Measurements from ENCODE around the gene EMC6.

Gene EMC6

DNA sequence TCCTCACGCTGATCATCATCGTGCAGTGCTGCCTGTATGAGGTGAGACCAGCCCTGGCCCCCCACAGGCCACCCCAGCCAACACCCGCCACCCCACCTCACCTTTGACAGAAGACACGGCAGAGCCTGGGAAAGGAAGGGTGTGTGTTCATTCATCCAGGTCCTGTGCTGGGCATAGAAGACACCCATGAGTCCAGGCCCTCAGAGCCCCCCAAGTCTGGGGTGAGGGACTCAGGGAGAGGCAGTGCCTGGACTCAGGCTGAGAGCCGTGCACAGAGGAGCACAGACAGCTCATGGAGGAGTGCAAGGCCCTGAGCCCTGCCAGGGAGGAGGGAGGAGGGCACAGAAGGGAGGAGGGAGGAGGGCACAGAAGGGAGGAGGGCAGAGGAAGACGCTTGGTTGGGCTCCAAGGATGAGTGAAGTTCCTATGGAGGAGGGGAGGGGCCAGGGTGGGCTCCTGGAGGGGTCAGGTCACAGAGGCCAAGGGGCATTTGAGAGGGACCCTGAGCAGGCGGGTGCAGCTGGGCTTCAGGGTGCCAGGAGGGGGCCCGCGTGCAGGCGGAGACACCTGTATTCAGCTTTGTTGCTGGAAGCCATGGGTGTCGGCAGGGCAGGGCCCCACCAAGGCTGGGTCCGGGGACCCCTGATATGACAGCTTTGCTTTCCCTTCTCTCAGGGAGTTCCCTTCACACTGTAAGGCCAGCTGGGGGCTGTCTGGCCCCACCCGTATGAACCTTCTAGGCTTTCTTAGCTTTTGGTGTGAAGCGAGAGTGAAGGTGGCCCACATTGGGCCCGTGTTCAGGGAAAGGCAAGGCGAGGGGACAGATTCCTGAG, 11.6 kb upstream of the EMC6 start:
- no peak for DNase-seq

DNA sequence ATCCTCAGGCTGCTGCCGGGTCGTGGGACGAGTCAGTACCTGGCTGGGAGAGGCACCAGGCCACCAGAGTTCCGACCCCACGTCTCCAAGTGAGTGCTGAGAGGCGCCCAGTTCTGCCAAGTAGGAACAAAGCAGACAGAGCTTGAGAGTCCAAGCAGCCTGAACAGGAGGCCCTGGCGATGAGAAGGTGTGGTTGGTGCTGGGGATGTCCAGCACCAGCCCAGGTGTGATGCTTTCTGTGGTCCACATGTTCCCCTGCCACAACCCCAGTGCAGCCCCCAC, 11.1 kb upstream of the EMC6 start:
- DNase-seq = no peak

DNA sequence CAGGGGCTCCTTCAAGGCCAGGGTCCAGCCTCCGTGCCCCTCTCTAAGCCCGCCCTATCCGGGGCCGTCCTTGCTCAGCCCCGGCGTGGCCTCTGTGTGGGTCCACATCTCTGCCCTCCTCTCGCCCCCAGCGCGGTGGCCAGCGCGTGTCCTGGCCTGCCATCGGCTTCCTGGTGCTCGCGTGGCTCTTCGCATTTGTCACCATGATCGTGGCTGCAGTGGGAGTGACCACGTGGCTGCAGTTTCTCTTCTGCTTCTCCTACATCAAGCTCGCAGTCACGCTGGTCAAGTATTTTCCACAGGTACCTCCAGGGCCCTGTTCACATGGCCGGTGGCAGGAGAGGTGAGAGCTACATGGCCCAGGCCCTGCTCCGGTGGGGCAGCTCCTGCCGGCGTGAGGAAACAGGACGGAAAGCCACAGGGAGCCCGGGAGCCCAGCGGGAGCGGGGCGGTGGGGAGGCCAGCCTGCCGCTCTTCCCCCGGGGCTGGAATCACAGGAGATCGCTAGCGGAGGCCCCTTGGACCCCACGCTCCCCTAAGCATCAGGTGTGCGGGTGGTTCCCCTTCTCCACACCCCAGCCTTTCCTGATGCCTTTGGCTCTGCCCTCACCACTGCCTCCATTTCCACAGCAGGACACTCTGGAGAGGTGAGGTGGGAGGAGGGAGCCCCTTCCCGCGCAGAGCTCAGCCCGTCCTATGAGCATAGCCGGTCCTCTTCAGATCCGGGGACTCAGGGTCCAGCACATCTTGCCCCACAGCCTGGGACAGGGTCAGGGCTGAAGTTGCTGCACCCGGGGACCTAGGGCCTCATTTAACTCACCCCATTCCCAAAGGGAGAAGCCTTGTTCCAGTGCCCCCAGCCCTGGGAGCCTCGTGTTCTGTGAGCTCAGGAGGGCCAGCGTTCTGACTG, 10.5 kb upstream of the EMC6 start:
- no peak for DNase-seq

DNA sequence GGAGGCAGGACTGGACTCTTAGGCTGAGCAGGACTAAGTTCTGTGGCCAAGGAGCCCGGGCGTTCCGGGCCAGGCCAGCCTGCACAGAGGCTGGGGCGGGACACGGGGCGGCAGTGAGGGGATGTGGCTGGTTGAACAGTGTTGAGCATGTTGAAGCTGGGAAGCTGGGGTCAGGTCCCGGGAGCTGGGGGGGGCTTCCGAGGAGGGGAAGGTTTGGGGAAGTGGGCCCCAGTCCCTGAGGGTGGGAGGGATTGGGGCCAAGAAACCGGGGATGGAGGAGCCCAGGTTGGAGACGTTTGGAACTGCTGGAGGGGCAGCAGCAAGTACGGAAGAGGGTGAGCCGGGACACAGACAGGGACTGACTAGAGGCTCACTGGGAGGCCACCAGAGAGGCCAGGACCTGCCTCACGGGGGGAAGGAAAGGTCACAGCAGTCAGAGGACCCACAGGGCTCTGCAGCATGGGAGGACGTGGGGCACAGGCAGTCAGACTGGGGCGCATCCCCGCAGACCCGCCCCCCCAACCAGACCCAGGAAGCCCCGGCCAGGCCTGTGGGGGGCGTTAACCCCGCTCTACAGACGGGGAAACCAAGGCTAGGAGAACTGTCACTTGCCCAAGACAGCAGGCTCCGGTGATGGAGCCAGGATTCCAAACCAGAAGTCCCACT, 9.7 kb upstream of the EMC6 start:
- no peak for DNase-seq

DNA sequence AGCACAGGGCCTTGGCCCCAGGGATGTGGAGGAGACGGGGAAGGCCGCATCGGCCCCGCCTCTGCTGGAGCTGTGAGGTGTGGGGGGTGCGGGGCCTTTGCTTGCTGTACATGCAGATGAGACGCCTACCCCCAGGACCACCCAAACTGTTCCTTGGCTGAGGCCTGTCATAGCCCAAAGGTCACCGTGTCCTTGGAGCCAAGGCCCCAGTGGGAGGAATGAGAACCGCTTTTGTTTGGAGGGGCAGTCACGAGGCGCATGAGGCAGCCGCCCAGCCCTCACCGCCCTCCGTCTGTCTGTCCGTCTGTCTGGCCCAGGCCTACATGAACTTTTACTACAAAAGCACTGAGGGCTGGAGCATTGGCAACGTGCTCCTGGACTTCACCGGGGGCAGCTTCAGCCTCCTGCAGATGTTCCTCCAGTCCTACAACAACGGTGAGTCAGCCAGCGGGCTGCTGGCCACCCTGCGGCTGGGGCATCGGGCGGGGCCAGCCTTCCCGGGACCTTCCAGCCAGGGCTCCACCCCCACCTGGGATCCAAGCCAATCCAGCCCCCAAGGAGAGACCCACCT, 9.0 kb upstream of the EMC6 start:
- no peak for DNase-seq

DNA sequence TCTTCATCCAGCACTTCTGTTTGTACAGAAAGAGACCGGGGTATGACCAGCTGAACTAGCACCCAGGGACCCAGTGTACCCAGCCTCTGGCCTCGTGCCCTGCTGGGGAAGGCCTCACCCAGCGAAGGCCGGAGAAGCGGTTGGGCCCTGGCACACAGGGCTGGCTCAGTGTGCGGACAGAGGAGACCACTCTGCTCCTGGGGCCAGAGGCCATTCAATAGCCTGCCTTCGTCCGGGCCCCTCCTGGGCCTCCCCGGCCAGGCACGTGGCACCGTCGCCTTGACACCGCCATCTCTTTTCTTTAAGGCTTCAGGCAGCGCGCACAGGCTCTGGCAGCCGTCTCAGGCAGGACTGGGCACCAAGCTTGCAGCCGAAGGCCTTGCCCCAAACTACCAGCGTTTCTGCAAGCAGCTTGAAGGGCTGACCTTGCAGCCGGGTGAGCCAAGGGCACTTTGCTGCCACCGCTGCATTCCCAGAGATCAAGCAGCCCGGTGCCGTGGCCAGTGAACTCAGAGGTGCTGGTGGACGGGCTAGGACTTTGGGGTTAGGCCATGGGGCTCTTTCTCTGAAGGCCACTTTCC, 8.2 kb upstream of the EMC6 start:
- no peak for DNase-seq

DNA sequence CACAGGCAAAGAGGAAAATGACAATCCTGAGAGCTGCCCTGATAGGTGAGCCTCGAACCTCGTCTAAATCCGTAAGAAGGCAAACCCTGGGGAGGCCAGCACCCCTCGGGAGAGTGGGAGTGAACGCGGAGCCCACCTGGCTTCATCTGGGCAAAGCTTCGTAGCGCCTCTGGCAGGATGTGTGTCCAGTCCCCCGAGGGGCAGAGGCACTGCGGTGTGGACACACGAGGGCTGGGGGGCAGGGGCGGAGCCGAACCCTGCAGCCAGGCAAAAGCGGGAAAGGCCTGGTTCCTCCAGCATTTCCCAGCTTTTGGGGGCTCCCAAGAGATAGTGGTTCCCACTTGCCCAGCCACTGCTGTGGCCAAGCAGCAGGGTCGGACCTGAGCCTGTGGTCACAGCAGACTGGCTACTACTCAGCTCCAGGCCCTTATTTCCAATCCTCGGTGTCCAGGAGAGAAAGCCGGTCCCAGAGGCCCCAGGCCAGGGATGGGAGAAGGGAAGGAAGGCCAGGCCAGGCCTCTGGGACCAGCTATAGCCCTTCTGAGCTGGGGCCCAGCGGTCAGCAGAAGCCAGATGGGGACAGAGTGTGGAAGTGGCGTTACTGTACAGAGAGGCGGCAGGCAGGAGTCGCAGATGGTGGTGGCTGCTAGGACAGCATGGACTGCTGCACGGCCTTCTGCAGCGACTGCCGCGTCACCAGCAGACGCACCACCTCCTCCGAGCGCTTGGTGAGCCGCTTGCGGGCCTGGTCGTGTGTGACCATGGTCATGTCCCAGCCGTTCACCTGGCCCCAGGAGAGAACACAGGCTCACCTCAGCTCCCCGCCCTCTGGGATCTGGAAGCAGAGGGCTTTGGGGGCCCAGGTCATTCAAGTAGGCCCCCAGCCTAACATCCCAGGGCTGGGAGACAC, 5.3 kb upstream of the EMC6 start:
- DNase-seq = no peak

DNA sequence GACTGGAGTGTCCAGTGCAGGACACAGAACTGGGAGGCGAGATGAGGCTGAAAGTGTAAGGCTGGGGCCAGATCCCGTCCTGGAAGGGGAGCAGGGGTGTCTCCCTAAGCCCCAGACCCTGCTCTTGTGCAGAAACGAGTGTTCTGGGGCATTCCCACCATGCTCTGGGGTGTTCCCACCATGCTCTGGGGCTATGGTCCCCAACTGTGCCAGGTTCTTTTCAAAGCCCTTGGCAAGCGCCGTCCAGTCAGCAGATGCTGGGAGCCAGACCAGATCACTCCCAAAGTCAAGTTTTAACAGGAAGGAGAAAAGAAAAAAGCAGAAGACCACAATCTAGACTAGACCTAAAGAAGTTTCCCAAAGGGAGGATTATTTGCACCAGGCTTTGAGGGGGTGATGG, 2.8 kb upstream of the EMC6 start:
- no peak for DNase-seq

DNA sequence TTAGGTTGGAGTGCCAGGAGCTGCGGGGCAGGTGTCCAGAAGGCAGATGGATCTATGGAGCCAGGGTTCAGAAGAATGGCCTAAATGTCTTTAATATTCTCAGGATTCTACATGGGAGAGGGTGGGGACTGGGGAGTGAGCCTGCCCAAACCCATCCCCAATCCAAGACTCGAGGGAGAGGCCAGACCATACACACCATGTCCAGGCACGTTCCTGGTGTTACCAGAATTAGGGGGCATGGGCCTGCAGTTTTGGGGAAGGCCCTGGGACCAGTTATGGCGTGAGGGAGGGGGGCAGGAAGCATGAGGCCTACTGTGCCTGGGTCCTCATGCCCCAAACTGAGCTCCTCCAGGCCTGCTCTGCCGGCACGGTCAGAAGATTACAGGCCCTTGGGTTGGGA, 2.1 kb upstream of the EMC6 start:
- DNase-seq = no peak

DNA sequence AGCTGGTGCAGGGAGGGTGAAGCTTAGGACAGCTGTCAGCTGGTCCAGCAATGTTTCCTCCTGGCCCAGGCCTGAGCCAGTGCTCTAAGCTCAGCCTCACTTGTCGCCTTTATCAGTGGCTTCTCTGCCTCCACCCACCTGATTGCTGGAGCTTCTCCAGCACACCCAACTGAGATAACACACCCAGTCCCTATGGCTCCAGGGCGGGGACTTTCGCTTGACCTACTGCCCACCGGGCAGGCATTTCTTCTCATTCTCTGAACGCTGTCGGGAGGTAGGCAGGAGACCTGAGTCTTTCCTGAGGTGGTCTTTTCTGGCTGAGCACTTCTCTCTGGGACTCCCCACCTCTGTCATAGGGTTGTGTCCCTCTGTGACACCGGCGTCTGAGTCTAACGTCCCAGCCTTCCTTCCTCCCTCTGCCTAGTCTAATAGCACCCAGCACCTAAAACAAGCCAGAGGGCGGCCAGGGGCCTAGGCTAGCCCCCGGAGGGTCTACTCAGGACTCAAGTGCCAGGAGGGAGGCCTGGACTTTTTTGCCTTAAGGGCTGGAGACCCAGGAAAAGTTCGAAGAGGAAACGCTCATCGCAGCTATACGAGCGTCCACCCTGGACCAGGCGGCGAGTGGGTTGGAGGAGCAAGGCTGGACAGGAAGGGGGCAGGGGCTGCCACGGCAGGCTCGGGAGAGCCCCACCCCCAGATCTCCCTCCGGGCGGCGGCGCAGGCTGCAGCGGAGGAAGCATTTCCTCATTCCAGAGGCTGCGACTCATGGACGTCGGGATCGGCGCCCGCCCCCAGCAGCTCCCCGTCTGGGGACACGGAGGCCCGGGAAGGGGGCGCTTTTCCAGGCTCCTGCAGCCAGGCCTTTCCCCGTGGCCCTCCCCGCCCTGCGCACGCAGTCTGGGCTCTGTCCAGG, 990 bp upstream of the EMC6 start:
- DNase-seq = no peak

DNA sequence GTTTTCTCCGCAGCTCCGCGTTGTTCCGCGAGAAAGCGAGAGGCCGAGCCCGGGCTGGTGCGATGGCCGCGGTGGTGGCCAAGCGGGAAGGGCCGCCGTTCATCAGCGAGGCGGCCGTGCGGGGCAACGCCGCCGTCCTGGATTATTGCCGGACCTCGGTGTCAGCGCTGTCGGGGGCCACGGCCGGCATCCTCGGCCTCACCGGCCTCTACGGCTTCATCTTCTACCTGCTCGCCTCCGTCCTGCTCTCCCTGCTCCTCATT, 404 bp downstream of the EMC6 start:
- no peak for DNase-seq

DNA sequence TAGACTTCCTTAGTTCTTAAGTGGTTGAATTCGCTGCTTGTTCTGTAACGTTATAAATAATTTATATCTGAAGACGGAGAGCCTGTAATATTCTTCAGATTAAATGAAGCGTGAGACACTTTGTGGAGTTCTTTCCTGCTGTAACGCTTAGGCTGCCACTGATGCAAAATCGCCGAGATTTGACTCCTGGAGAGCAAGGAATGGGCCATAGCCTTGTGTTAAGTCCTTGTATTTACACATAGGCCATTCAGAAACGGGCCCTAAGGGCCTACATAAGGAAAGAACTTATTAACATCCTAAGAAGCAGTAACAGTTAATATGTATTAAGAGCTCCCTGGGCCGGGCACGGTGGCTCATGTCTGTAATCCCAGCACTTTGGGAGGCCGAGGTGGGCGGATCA, 936 bp downstream of the EMC6 start:
- no peak for DNase-seq

DNA sequence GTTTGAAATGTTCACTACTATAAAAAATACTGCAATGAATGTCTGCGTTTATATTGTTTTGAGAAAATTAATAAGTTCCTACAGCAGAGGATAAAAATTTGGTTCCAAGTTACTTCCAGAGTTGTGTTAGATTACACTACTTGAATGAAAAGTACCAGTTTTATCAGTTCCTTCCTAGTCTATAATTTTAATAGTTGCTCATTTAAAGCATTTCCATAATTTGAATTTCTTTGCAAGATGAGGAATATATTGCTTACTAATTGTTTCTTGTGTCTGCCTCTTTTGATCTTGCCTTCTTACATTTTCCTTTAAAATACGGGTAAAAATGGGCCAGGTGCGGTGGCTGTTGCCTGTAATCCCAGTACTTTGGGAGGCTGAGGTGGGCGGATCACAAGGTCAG, 4.0 kb downstream of the EMC6 start:
- DNase-seq = no peak

DNA sequence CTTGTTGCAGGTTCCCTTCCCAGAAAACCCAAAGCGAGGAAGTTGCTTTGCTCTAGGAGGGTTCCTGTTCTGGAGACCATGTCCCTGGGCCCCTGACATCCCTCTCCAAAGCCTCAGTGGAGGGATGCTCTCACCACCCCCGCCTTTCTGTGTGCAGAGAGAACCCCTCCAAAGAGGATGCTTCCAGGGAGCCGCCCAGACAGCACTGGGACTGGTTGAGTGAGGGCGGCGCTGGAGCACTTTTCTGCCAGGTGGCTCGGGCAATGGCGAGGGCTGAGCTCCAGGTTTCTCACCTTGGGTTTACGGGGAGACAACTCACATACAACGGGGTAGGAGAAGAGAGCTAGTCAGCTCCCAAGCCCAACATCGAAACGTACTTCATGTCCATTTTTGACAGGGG, 7.3 kb downstream of the EMC6 start:
- DNase-seq = no peak

DNA sequence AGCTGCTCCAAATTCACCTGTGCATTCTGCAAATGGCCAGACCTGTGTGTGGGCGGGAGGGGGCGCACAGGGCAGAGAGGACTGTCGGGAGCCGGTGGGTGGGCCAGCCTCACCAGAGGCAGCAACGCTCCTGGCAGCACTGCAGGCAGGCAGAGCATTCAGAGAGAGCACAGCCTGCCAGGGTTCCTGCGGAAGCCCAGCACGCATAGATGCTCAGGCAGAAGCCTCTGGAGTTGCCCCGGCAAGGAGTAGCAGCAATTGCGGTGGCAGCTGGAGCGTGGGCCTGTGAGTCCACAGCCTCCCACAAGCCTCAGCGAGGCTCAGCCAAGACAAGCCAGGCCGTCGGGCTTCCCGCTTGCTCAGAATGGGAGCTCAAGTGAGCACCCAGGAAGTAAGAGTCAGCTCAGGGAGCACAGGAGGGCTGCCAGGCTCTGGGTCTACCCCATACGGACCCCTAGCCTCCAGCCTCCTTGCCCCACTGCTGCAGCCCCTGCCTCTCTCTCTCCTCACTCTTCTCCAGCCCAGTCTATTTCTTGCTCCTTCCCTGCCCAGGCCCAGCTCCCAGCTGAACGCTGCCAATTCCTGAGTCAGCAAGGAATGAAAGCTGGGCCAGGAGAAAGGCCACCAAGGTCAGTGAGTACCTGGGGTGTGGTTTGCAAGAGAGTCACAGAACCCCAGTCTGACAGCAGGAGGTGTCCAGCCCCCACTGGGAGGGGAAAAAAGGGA, 9.6 kb downstream of the EMC6 start:
- DNase-seq = no peak

DNA sequence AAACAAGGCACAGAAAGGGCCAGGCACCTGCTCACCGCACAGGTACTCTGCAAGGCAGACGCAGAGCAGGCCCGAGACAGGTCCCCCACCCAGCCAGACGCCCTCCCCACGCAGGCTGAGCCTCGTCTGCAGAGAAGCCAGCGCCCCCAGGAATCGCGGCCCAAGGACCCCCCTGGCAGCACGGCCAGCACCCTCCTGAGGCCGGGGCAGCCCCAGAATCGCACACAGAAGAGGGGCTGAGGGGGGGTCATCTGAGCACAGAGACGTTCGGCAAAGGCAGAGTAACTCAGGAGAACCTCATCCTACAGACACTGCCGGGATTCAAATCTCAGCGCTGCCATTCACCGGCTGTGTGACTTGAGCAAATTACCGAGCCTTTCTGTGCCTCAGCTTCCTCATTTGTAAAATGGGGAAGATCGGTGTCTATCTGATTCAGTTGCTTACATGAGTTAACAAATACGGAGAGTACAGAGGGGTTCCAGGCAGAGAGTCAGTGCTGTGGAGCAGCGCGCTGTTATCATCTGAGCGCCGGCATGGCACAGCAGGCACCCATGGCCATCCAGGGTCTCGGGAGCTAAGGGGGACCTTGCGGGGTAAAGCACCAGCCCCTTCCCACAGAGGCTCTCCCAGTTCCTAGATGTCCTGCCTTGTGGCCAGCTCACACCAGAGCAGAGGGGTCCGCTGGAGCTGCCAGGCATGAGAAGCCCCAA, 10.4 kb downstream of the EMC6 start:
- DNase-seq = no peak

DNA sequence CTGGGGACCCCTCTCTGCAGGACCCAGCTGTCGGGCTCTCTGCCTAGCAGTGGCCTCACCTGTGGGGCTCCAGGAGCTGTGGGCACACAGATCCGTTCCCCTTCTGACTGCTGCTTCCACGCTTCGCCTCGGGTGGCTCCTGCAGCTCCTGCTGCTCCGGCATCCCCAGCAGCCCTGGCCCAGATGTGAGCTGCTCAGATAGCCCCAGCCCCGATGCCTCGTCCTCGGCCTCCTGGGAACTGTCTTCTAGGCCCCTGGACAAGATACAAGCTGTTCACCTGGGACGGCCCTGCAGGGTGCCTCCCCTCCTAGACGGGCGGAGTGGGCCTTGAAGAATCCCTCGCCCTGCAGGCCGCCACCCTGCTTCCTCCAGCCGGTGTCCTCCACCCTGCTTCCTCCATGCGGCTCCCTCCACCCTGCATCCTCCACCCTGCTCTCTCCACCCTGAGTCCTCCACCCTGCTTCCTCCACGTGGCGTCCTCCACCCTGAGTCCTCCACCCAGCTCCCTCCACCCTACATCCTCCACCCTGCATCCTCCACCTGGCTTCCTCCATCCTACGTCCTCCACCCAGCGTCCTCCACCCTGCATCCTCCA, 11.0 kb downstream of the EMC6 start:
- no peak for DNase-seq

DNA sequence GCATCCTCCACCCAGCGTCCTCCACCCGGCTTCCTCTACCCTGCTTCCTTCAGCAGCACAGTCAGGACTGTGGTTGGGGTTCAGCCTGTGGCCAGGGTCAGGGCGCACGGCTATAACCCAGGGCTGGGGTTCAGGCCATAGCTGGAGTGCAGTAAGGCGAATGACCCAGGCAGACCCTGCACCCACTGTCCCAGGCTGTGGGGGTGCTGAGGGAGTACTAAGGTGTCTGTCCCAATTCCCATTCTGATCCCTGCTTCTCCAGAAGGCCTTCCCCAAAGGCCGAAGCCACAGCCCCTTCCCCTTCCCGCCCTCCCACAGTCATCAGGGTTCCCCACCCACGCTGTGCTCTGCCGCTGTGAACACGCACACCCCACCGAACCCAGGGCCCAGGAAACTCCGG, 12.4 kb downstream of the EMC6 start:
- no peak for DNase-seq

DNA sequence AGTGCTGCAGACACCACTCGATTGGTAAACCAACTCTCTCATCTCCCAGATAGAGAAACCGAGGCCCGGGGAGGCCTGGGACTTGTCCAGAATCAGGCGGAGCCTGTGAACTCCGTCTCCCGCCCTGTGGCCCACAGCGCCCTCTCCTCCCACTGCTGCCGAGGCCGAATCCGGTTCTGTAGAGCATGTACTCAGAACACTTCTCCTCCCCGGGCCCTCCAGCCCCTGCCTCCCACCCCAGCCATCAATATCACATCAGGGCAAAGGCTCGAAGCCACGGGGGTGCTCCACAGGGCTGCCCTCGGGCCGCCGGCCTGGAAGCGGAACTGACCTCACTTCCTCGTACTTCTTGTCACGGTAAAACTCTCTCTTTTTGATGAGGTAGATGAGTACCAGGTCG, 13.0 kb downstream of the EMC6 start:
- DNase-seq = no peak

DNA sequence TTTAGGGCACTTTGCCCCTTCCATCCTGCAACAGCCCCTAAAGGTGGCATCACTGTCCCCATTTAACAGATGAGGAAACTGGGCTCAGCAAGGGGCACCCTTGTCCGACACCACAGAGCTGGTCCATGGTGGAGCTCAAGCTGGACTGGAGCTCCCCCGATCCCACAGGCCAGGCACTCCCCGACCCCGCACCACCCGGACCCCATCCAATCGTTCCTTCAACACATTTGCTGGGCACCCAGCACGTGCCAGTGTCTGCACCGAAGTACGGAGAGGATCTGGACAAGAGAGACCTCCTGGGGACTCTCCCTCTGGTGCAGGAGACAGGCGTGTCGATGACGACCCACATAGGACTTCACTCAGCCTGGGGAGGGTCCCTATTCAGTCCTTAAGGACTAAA, 13.4 kb downstream of the EMC6 start:
- DNase-seq = no peak
